SK-N-SH treated with all-trans-retinoic acid at 6 μM for 48 hours (cell line): ENCODE results near the gene ADARB2.

Experiments used
- CSDC2 ChIP-seq: fragments of 250-450 bp; sonication (Bioruptor Pico); IDR thresholded peaks from 2 replicates; pipeline ENCODE4 v1.5.0; 2020; ENCODE audit warnings: mild to moderate bottlenecking, moderate library complexity
- PPARA ChIP-seq: fragments of 250-450 bp; sonication (Bioruptor Pico); IDR thresholded peaks from 2 replicates; pipeline ENCODE4 v1.5.0; 2020; ENCODE audit warnings: mild to moderate bottlenecking, borderline replicate concordance
- RARB ChIP-seq: fragments of 250-450 bp; sonication (Bioruptor Pico); IDR thresholded peaks from 2 replicates; pipeline ENCODE4 v1.8.0; 2021; ENCODE audit warnings: mild to moderate bottlenecking, moderate library complexity
- ZNF8 ChIP-seq: fragments of 450-650 bp; formaldehyde crosslinking; IDR thresholded peaks from 2 replicates; pipeline ENCODE4 v1.5.0; 2020; ENCODE audit warnings: mild to moderate bottlenecking, moderate library complexity

DNA sequence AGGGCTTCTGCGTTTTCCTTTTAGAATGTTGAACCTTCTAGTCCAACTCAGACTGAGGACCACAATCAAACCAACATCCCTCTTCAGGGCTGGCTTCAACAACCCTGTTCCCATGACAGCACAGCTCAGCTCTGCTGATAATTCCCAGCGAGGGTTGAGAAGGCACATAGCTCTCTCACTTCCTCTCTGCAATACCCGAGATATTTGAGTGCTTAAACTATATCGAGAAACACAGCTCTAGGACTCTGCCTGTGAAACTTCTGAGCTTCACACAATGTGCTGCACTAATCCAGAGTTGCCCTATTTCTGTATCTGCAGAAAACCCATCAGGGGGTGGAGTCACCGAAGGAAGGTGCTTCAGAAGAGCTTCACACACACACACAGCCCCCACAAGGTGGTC, 1.6 kb upstream of the ADARB2 start:
- TF ChIP-seq ZNF8 (CRISPR knock-in tag) = no peak
- TF ChIP-seq CSDC2 (CRISPR knock-in tag) = no peak
- TF ChIP-seq PPARA (CRISPR knock-in tag) = no peak
- no peak for TF ChIP-seq RARB (CRISPR knock-in tag)
